GM23338 (cell line): ENCODE measurements around the gene CMPK1.

Experiments used
- CREB1 ChIP-seq: fragments of 250-450 bp; sonication (Bioruptor Pico); IDR thresholded peaks from 2 replicates; pipeline ENCODE4 v1.5.0; 2020; ENCODE audit warnings: low read depth, mild to moderate bottlenecking, moderate library complexity
- EZH2phosphoT487 ChIP-seq: fragments of 200-600 bp; sonication (generic); IDR thresholded peaks from one replicate; pipeline ENCODE4 v1.8.1; 2018; ENCODE audit warnings: antibody characterized with exemption; ENCODE audit not compliant: unreplicated experiment
- ZNF331 ChIP-seq: fragments of 250-450 bp; sonication (Bioruptor Pico); IDR thresholded peaks from 2 replicates; pipeline ENCODE4 v1.5.0; 2020; ENCODE audit warnings: low read depth, mild to moderate bottlenecking, moderate library complexity
- TF ChIP-seq, protein P1 (sequence below), 2 experiments: fragments of 200-600 bp in 1 of 2; sonication (generic) in 1 of 2; conservative IDR thresholded peaks; 2 replicates each; pipeline versions ENCODE4 v1.5.1 to v1.6.1; 2016 to 2017; ENCODE audit warnings: antibody characterized with exemption in 2 of 2, low read depth in 2 of 2, mild to moderate bottlenecking in 2 of 2, moderate library complexity in 1 of 2

- TF ChIP-seq, protein P1, sequence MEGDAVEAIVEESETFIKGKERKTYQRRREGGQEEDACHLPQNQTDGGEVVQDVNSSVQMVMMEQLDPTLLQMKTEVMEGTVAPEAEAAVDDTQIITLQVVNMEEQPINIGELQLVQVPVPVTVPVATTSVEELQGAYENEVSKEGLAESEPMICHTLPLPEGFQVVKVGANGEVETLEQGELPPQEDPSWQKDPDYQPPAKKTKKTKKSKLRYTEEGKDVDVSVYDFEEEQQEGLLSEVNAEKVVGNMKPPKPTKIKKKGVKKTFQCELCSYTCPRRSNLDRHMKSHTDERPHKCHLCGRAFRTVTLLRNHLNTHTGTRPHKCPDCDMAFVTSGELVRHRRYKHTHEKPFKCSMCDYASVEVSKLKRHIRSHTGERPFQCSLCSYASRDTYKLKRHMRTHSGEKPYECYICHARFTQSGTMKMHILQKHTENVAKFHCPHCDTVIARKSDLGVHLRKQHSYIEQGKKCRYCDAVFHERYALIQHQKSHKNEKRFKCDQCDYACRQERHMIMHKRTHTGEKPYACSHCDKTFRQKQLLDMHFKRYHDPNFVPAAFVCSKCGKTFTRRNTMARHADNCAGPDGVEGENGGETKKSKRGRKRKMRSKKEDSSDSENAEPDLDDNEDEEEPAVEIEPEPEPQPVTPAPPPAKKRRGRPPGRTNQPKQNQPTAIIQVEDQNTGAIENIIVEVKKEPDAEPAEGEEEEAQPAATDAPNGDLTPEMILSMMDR (conservative IDR thresholded peaks at IDR 0.05; ENCODE audit: low read depth in 2 of 2), result no peak
- TF ChIP-seq ZNF331 (CRISPR knock-in tag) (no peak), EZH2phosphoT487 (no peak), CREB1 (CRISPR knock-in tag) (no peak)
Measured at GRCh38 chr1:47331875-47332274, 1.7 kb upstream of the CMPK1 start.
